HG03103 (cell line): ENCODE data around the gene CR1L.
"Not testable (repeated sequence)": the region's sequence is repeated elsewhere in the genome, so short reads cannot be mapped to it uniquely, and the experiment has no call there.

Experiments
- ATAC-seq: cut with Tn5 transposase; IDR thresholded peaks from one replicate; pipeline ENCODE4 v1.9.1; 2021; ENCODE audit warnings: low read depth; ENCODE audit not compliant: unreplicated experiment

The CR1L gene

GRCh38 chr1:207676153-207676552 lies 31.2 kb downstream of the CR1L start:
- no peak for ATAC-seq

- ATAC-seq, result not testable (repeated sequence)
Observed at GRCh38 chr1:207680590-207681388, 35.9 kb downstream of the CR1L start.

GRCh38 chr1:207682872-207683434 lies 38.0 kb downstream of the CR1L start:
- ATAC-seq, result not testable (repeated sequence)

- ATAC-seq, result not testable (repeated sequence)
Observed at GRCh38 chr1:207690551-207690950, 45.6 kb downstream of the CR1L start.

GRCh38 chr1:207691010-207691409 lies 46.1 kb downstream of the CR1L start:
- ATAC-seq, result no peak

- ATAC-seq, result no peak
Observed at GRCh38 chr1:207691841-207692240, 46.9 kb downstream of the CR1L start.

DNA sequence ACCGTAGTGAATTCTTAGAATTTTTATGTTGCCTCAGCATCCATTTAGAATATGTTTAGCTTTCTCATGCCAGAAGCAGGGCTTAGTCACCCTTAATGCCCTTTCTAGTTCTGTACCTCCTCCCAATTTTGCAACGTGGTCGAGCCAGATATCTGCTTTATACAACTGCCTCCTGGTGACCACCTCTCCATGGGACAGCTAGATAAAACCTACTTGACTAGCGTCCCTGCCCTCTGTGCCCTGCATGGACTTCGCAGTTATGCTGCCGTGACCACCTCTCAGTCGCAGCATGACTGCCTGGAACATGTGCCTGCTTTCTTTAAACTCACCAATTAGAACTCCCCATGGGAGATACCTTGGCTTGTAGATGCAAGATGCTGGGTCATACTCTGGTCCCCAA lies 47.4 kb downstream of the CR1L start:
- ATAC-seq, result not testable (repeated sequence)

- ATAC-seq, result no peak
Observed at GRCh38 chr1:207695891-207696290, 51.0 kb downstream of the CR1L start.

- no peak for ATAC-seq
Observed at GRCh38 chr1:207698822-207699483, 54.0 kb downstream of the CR1L start.

- no peak for ATAC-seq
Observed at GRCh38 chr1:207702317-207702716, 57.4 kb downstream of the CR1L start.

DNA sequence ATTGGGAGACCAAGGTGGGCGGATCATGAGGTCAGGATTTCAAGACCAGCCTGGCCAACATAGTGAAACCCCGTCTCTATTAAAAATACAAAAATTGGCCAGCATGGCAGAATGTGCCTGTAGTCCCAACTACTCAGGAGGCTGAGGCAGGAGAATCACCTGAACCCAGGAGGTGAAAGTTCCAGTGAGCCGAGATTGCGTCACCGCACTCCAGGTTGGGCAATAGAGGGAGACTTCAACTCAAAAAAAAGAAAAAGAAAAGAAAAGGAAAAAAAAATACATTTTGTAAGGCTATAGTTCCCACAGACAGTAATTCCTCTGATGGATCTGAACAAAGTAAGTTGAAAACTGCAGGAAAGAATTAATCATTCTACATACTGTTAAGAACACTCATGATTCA lies 58.8 kb downstream of the CR1L start:
- ATAC-seq, result no peak

DNA sequence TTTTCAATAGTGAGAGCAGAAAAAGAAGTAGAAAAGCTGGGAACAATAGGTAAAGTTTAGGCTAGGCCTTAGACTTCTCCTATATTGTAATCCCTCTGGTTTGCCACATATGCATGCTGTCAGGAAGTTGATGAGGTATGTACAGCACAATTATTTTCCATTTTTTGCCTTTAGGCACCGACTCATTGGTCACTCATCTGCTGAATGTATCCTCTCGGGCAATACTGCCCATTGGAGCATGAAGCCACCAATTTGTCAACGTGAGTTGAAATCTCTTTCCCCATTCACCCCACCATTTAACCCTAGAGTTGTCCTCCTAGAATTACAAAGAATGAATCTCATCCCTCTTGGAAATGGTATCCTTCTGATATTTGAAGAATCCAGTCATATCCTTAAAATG lies 63.1 kb downstream of the CR1L start:
- not testable (repeated sequence) for ATAC-seq

GRCh38 chr1:207711285-207711684 lies 66.4 kb downstream of the CR1L start:
- ATAC-seq, result no peak

DNA sequence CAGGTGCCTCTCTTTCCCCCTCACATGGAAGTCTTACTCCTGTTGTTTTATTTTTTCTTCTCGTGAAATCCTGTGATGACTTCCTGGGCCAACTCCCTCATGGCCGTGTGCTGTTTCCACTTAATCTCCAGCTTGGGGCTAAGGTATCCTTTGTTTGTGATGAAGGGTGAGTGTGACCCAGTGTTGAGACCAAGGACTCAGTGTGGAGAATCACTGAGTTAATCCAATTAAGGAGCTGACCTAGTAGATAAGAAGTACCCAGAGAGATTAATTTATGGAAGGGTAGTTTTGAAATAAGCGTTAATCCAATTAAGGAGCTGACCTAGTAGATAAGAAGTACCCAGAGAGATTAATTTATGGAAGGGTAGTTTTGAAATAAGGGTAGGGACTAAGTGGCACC lies 67.8 kb downstream of the CR1L start:
- ATAC-seq, result not testable (repeated sequence)

- no peak for ATAC-seq
Observed at GRCh38 chr1:207713529-207713928, 68.6 kb downstream of the CR1L start.

GRCh38 chr1:207719234-207719633 lies 74.3 kb downstream of the CR1L start:
- ATAC-seq, result no peak

DNA sequence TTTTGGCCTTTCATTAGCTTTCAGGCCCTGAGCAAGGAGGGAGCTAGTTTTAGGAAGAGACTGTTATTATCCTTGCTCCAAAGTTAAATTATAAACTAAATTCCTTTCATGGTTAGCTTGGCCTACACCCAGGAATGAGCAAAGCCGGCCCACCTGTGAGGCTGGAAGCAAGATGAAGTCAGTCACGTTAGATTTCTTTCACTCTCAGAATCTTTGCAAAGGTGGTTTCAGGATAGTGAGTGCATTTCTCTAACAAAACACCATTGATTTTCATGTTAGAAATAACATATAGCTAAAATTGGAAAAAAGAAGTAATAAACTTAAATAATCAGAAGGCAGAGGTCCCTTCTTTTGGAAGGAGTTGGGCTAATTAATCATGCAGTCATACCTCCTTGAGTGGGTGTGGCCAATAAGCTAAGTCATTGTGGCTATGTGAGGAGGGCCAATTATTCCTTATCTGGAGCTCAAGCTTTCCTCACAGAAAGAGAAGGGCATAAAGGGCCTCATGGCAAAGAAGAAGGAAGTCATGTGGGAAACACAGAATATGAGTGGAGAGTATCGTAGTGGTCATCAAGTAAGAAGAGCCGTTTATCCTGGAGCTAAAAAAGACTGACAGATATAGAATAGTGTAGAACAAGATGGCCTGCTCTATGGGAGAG lies 83.4 kb downstream of the CR1L start:
- not testable (repeated sequence) for ATAC-seq

GRCh38 chr1:207737503-207738157 lies 92.7 kb downstream of the CR1L start:
- not testable (repeated sequence) for ATAC-seq

DNA sequence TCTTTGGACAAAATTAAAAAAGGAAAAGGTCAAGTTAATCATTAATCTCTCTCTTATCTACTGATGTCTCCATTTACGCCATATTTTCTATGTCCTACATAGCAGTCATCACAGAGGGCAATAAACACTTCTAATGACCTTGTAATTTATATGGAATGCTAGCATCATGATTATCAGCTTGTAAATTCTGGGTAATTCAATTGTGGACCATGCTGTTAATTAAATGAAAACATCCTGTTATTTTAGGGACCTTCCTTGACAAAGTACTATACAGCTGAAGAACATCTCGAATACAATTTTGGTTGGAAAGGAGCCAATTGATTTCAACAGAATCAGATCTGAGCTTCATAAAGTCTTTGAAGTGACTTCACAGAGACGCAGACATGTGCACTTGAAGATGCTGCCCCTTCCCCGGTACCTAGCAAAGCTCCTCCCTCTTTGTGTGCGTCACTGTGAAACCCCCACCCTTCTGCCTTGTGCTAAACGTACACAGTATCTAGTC lies 93.3 kb downstream of the CR1L start:
- ATAC-seq, result not testable (repeated sequence)

DNA sequence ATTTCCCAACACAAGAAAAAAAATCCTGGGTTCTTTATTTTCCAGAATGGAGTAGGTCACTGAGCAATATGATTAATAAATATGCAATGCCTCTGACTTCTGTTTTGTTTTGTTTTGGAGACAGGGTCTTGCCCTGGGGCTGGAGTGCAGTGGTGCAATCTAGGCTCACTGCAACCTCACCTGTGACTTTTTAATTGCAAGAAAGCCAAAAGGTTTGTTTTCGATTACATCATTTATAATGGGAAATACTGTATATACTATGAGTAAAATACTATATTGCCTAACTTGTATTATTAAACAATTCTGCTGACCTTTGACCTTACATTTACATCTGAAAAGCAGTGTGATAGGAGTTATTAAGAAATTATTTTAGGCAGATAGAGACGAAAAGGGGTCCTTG lies 95.3 kb downstream of the CR1L start:
- no peak for ATAC-seq
